Neural progenitor cell (in vitro differentiated cells): ENCODE measurements around the gene OR4C16. TPM values are rescaled to one million over a fixed set of nuclear protein-coding genes. Genes with fewer than 3 reads are reported as not detected.

Experiments used
- DNase-seq: peaks from one replicate; pipeline ENCODE4 v3.0.0-alpha.2; 2016; ENCODE audit warnings: low spot score
- H2AFZ ChIP-seq: fragments of 200-600 bp; sonication (generic); replicated peaks from 2 replicates; pipeline ENCODE4 v1.6.1; 2016; ENCODE audit warnings: antibody characterized with exemption
- H3F3A ChIP-seq: fragments of 200-600 bp; sonication (generic); 2 replicates; pipeline ENCODE4 v1.6.1; 2016; ENCODE audit warnings: antibody characterized with exemption, low read depth
- H3K27ac ChIP-seq: fragments of 200-600 bp; sonication (generic); 2 replicates; pipeline ENCODE4 v1.5.1; 2016; ENCODE audit warnings: mild to moderate bottlenecking
- H3K27me3 ChIP-seq: fragments of 200-600 bp; sonication (generic); 2 replicates; pipeline ENCODE4 v1.6.1; 2016; ENCODE audit warnings: mild to moderate bottlenecking, moderate library complexity
- H3K36me3 ChIP-seq: fragments of 200-600 bp; sonication (generic); 2 replicates; pipeline ENCODE4 v1.5.1; 2016
- H3K4me1 ChIP-seq: fragments of 200-600 bp; sonication (generic); 2 replicates; pipeline ENCODE4 v1.6.1; 2016; ENCODE audit warnings: mixed run types
- H3K4me2 ChIP-seq: fragments of 200-600 bp; sonication (generic); 2 replicates; pipeline ENCODE4 v1.6.1; 2016
- H3K4me3 ChIP-seq: fragments of 200-600 bp; sonication (generic); 2 replicates; pipeline ENCODE4 v1.5.1; 2016
- H3K79me2 ChIP-seq: fragments of 200-600 bp; sonication (generic); 2 replicates; pipeline ENCODE4 v1.6.1; 2016; ENCODE audit warnings: low read depth
- H3K9ac ChIP-seq: fragments of 200-600 bp; sonication (generic); 2 replicates; pipeline ENCODE4 v1.6.1; 2016
- H3K9me3 ChIP-seq: fragments of 200-600 bp; sonication (generic); 2 replicates; pipeline ENCODE4 v1.5.1; 2016; ENCODE audit warnings: low read depth
- H4K20me1 ChIP-seq: fragments of 200-600 bp; sonication (generic); 2 replicates; pipeline ENCODE4 v1.6.1; 2016; ENCODE audit warnings: low read depth
- H3K27ac Mint-ChIP-seq: 3 replicates; pipeline ENCODE4 v1.8.0; 2021; ENCODE audit warnings: mixed read lengths
- H3K27me3 Mint-ChIP-seq: 2 replicates; pipeline ENCODE4 v1.8.0; 2022; ENCODE audit warnings: low read depth, mild to moderate bottlenecking, inconsistent platforms, moderate library complexity, mixed read lengths; ENCODE audit not compliant: insufficient read depth
- H3K36me3 Mint-ChIP-seq: 3 replicates; pipeline ENCODE4 v1.8.0; 2021; ENCODE audit warnings: mixed read lengths
- H3K4me1 Mint-ChIP-seq: 3 replicates; pipeline ENCODE4 v1.8.0; 2021; ENCODE audit warnings: mixed read lengths
- H3K4me3 Mint-ChIP-seq: 3 replicates; pipeline ENCODE4 v1.8.0; 2021; ENCODE audit warnings: mild to moderate bottlenecking, moderate library complexity, mixed read lengths
- H3K9me3 Mint-ChIP-seq: 3 replicates; pipeline ENCODE4 v1.8.0; 2020; ENCODE audit warnings: mixed read lengths
- CTCF ChIP-seq: fragments of 200-600 bp; sonication (generic); IDR thresholded peaks from 2 replicates; pipeline ENCODE4 v1.5.1; 2017; ENCODE audit warnings: antibody characterized with exemption, mild to moderate bottlenecking
- EZH2 ChIP-seq: fragments of 200-600 bp; sonication (generic); IDR thresholded peaks from 2 replicates; pipeline ENCODE4 v1.6.1; 2017; ENCODE audit warnings: antibody characterized with exemption, mild to moderate bottlenecking, moderate library complexity
- EZH2phosphoT487 ChIP-seq: fragments of 200-600 bp; sonication (generic); IDR thresholded peaks from 2 replicates; pipeline ENCODE4 v1.6.1; 2017; ENCODE audit warnings: antibody characterized with exemption
- total RNA-seq: library from RNA; depleted of rRNA; stranded (reverse); fragments of >200 nt; gene quantifications from 2 replicates; pipeline ENCODE4 v1.2.3, GENCODE V29; 2015; ENCODE audit warnings: low replicate concordance

OR4C16 gene
- total RNA-seq, 1 donor from 2014 or later = not detected

GRCh38 chr11:55607545-55607944 is 35.6 kb downstream of the OR4C16 start, which contains the start of gene OR4C11:
TSS of gene OR4C11 (minus strand) at chr11:55607645. CDS start at chr11:55604373, 3,272 bp downstream.
- Mint-ChIP-seq H3K27me3 (no peaks in the 10 kb centered on the region), H3K4me1 (no peaks in the 10 kb centered on the region), H3K27ac (no peak within 1 kb of the TSS), H3K9me3 (peaks cover 2% of the 10 kb centered on the region), H3K4me3 (no peak within 1 kb of the TSS), H3K36me3 (no peaks in the 10 kb centered on the region)
- TF ChIP-seq EZH2 (no peak), CTCF (no peak), EZH2phosphoT487 (no peak)
- H3K27ac ChIP-seq = no peak within 1 kb of the TSS
- no peak within 1 kb of the TSS for H3K4me2 ChIP-seq
- no peaks in the 10 kb centered on the region for H3K27me3 ChIP-seq
- no peaks in the 10 kb centered on the region for H3K9me3 ChIP-seq
- H3K36me3 ChIP-seq = no peaks in the 10 kb centered on the region
- H3K79me2 ChIP-seq = no peaks in the 10 kb centered on the region
- H3K4me1 ChIP-seq = no peaks in the 10 kb centered on the region
- DNase-seq = no peak
- no peaks in the 10 kb centered on the region for H4K20me1 ChIP-seq
- H3K4me3 ChIP-seq = no peak within 1 kb of the TSS
- H2AFZ ChIP-seq = no peak within 1 kb of the TSS
- H3F3A ChIP-seq = no peaks in the 10 kb centered on the region
- H3K9ac ChIP-seq = no peak within 1 kb of the TSS

Other genes starting within 250 kb of the OR4C16 start
- gene OR4A16, start 228.9 kb upstream of the OR4C16 start, total RNA-seq = not detected in 2 replicates
- gene OR4A15, start 204.2 kb upstream of the OR4C16 start, total RNA-seq = not detected in 2 replicates
- gene OR4C15, start 17.7 kb upstream of the OR4C16 start, total RNA-seq = not detected in 2 replicates
- gene OR4C11, start 35.5 kb downstream of the OR4C16 start, total RNA-seq = not detected in 2 replicates
- gene OR4P4, start 63.0 kb downstream of the OR4C16 start, total RNA-seq = not detected in 2 replicates
- gene OR4S2, start 76.2 kb downstream of the OR4C16 start, total RNA-seq = not detected in 2 replicates
- not detected in 2 replicates for gene OR4C6, start 90.1 kb downstream of the OR4C16 start, total RNA-seq
- gene OR5D13, start 201.3 kb downstream of the OR4C16 start, total RNA-seq = not detected in 2 replicates
- gene OR5D14, start 223.4 kb downstream of the OR4C16 start, total RNA-seq = not detected in 2 replicates
- not detected in 2 replicates for gene OR5L1, start 239.2 kb downstream of the OR4C16 start, total RNA-seq
- not detected in 2 replicates for gene OR5D18, start 247.5 kb downstream of the OR4C16 start, total RNA-seq